ENCODE measurements around the gene MYBL2.

GRCh38 chr20:43666376-43667328 lies at the start of gene MYBL2:
- no peak for TF ChIP-seq CTCF (IDR thresholded peaks at IDR 0.05)
- no peak for TF ChIP-seq POLR2A (IDR thresholded peaks at IDR 0.05)
